ENCODE measurements around the gene SUMO1.

The SUMO1 gene

DNA sequence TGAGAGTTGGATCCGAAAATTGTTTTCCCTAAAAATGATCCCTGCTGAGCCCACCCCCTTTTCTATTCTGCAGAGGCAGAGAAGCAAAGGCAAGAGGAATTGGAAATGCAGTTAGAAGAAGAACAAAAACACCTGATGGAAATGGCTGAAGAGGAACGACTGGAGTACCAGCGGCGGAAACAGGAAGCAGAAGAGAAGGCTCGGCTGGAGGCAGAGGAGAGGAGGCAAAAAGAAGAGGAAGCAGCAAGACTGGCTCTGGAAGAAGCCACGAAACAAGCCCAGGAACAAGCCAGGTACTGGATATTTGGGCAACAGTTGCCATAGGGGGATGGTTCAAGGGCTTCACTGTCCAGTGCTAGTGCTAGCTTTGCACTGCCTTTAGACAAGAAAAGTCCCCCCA, 41.7 kb downstream of the SUMO1 start:
- DNase-seq, result no peak

DNA sequence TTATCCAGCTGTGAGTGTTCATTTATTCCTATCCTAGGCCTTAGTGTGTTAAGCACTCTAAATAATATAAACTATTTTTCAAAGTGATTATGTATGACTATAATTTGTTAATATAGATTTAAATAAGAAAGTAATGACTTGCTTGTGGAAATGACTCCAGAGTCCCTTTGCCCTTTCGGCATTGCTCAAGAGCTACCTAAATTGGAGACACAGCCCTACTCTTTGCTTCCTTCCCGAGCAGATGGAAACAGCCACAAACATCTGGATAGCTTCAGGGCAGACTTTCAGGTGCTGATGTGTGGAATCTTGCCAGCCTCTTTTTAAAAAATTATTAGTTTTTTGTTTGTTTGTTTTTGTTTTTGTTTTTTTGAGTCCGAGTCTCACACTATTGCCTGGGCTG, 44.0 kb downstream of the SUMO1 start:
- no peak for DNase-seq

DNA sequence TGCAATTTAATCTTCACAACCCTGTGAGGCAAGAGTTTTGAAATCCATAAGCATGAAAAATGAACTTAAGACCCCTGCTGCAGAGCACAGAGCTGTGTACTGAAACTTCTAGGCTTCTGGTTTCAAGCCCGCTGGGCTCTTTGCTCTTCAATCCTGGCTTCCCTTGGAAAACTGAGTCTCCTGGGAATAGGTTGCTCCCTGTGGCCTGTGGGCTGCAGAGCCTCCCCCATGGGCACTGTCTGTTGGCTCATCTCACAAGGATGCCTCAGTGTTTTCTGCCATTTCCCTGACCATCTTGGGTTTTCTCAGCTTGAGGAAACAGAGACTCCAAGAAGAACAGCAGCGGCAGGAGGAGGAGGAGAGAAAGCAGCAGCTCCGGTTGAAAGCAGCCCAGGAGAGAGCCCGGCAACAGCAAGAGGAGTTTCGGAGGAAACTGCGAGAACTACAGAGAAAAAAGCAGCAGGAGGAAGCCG, 44.5 kb downstream of the SUMO1 start:
- DNase-seq, result no peak

DNA sequence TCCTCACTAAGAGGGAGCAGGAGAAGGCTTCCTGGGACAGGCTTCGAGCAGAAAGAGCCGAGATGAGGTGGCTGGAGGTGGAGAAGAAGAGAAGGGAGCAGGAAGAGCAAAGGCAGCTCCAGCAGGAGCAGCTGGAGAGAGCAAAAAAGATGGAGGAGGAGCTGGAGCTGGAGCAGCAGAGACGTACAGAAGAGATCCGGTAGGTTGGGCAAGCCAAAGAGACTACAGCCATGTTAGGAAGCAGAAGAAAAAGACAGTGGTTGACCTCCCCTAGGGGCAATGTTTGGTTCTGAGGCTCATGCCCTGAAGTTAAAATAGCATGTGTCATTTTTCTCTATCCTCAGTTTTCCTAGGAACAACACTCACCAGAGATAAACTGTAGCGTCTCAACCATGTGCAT, 45.1 kb downstream of the SUMO1 start:
- DNase-seq, result no peak

DNA sequence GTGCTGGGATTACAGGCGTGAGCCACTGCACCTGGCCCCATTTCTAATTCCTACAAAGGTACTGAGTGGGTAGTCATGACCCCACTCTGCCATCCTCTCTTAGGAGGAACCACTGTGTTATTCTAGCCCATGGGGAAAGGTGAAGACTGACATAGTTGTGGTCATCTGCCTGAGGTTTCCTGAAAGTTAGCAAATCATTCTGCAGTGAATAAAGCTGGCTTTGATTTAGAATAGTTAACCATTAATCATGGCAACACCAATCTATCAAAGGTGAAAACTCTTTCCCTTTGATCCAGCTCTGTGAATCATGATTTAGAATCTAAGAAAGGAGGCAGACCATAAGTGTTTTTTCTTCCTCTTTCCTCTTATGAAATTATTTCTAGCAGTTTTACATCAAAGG, 50.8 kb downstream of the SUMO1 start:
- DNase-seq, result peak; percentile 42

DNA sequence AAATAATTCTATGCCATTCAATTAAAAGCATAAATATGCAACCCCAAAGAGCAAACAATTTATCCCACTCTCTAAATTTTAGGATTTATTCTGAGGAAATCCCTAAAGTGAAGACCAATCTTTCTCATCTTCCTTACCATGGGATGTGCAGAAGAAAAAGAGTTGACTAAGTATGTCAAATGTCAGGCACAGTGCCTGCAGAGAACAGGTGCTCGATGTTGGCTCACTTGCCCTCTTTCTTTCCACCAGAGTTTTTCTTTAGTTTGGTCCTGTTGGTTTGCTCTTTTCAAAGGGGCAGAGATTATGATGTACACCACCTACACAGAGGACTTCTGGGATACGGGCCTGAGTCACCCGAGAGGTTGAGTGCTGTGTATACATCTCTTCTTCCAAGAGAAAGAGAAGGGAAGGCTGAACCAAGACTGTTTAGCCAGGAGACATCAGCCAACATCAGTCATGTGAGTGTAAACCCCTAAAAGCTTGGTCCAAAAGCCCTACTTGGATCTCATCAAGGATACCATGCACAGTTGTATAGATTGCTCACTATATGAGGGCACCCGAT, 51.7 kb downstream of the SUMO1 start:
- DNase-seq, result no peak

DNA sequence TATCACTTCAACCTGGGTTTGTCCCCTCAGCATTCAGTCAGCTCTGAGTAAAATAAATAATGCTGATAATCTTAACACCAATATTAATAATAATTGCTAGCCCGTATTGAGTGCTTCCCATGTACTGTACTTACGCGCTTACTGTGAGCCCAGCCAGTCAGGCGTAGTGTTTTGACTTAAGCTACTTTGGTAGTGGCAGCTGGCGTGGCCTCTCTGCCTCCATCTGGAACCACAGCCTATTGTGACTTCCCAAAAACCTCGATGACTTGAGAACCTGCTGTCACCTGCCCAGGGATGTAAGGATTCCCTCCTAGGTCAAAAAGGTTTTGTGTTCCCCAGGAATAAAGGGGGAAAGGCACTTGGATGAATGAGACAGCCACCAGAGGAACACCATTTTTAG, 53.2 kb downstream of the SUMO1 start:
- DNase-seq, result no peak

DNA sequence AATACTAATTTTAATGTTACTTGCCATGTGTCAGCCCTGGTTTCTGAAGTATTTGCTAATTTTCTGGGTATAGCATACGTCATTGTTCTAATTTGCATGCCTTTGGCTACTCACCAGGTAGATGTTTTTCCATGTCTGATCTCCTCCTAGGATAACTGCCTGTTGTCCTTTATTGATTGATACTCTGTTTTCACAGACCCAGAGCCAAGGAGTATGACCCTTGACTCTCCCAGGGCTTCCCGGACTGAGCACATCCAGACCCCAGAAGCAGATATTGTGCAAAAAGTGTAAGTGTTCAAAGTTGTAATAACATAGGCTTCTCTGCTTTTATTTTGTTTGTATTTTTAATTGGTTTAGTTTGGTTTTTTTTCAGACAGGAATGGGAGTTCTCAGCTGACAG, 53.8 kb downstream of the SUMO1 start:
- DNase-seq, result no peak

DNA sequence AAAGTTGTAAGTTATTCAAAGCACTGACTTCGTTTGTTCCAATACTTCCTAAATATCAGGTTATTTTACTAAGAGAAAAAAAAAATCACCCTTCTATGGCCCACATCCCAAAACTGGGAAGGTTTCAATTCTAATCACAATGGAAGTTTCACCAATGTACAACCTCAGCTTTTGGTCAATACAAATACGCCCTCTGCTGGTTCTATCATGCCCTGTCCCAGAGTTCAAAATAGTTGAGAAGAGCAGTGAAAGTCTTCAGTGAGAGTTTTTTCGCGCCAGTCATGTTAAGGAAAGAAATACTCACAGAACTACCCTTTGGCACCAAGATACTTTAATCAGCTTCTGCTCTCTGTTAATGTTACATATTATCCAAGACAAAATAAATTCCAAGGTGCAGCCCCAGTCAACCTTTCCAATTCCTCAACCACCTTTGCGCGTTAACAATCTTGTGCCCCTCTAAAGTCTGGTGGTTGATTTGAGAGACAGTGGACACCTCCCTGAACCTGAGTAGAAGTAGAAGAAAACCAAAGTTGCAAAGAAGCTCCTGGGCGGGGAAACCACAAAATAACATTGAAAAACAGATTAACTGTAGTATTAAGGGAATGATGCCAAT, 59.9 kb downstream of the SUMO1 start:
- DNase-seq, result peak; percentile 76

DNA sequence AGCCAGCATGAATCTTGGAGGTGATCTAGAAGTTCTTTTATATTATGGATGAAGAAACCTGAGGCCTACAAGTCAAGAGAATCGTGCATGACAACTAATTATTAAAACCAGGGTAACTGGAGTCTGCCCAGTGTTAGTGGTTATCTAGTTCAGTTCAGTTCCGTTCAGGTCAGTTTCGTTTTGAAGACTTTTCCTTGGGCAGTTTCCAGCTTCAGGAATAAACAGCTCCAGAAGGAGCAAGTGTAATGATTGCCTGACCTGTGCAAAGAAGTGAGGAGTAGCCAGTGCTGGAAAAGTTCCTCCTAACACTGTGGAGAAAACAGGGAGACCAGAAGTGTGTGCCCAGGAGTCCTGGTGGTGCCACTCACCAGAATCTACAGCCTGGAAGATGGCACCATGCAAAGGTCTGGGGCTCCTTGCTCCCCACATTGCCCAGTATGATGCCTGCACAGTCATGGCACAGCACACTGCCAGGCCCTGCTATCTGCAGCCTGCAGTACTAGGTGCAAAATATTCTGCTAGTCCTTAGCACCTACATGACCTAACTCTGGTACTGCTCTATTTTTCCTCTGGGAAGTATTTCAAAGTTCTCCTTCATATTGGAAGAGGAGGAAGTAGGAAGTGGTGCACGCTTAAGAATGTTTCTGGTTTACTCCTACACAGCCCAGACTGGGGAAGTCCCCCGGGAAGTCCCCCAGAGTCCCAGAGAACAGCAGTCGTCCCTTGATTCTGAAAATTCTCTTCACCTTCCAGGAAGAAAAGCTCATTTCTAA, 65.8 kb downstream of the SUMO1 start:
- DNase-seq, result no peak

DNA sequence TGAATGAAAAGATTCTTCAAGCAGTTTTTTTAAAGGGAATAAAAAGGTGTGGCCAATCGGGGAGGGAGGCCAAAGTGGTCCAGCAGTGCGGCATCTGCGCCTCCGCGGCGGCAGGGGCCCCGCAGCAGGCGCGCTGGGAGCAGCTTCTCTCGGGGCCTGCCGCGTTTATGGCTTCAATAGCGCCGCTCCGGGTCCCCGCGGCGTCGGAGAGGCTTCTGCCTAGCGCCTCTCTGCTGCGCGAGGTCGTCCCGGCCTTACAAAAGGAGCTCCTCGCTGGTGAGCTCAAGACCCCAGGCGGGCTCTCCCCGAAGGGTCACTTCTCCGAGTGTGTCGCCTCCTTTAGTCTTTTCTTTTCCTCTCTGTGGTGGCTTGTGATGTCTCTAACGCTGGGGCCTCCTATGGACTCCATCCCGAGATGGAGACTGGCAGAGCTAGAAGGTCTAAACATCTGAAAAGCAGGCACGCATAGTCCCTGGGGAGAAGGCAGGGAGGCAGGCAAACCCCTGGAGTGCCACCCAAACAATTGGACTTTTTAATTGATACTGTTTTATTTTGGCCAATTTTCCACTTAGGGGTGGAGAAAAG, 67.1 kb downstream of the SUMO1 start:
- peak; percentile 40 for DNase-seq

DNA sequence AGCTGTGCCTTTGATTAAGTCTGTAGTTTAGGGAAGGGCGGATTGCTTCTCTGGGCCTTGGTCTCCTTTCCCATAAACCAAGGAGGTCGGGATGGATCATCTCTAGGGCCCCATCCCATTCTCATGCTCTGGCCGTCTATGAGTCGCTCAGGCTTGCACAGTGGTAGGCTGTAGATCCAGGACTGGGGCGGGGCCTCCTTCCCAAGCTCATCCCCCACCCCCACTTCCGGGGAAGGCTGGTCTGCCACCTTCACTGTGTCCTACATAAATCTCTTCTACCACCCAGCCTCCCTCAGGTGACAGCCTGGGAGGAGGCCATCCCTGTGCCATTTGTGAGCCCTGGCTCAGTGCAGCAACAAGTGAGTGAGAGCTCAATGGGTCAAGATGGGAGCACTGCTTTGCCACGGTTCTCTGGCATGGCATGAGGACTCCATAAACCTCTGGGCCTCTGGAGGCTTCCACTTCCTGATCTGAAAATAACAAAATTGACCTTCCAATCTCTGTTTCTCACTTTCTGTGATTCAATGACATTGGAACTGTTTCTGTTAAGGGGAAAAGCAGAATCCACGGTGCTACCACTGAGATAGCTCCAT, 68.5 kb downstream of the SUMO1 start:
- no peak for DNase-seq

DNA sequence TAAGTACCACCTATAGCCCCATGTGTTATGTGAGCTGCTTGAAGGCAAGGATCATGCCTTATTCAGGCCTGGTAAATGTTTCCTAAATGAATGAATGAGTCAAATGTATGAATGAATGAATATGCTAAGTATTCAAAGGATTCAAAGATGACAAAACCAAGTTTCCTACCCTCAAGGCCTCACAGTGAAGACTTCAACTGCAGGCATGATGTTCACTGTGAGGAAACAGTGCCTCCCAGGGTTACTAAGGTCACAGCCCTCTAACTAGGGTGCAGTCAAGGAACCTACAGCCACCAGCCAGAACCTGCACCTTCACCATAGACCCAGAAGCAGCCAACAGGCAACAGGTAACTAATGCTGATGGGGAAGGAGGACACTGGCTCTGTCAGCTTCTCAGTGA, 69.3 kb downstream of the SUMO1 start:
- no peak for DNase-seq

DNA sequence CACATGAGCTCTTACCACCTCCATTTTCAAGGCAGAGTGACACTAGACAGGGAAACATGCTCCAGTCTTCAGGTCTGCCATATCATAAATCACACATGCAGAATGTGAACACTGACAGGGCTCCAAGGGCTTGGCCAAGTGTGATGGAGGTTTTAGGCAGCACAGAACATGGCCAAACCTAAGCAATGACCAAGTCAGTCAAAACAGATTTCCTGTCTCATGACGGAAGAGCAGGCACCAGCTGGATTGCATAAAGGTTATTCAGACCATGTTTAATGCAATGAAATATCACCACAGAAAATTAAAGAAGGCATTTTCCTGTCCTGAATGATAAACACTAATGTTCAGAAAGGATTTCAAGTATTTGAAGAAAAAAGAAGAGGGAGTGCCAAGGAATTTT, 72.5 kb downstream of the SUMO1 start:
- peak; percentile 93 for DNase-seq

DNA sequence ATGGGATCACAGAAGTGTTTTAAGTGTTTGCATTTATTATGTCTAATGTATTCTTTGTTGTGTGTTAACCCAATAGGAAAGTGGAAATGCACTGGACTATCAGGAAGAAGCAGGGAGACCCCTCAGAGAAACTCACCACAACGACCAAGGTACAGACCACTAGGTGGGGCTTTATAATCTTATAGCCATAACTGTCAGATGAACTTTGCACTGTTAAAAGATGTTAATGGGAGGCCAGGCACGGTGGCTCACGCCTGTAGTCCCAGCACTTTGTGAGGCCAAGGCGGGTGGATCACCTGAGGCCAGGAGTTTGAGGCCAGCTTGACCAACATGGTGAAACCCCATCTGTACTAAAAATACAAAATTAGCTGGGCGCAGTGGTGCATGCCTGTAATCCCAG, 73.2 kb downstream of the SUMO1 start:
- no peak for DNase-seq

DNA sequence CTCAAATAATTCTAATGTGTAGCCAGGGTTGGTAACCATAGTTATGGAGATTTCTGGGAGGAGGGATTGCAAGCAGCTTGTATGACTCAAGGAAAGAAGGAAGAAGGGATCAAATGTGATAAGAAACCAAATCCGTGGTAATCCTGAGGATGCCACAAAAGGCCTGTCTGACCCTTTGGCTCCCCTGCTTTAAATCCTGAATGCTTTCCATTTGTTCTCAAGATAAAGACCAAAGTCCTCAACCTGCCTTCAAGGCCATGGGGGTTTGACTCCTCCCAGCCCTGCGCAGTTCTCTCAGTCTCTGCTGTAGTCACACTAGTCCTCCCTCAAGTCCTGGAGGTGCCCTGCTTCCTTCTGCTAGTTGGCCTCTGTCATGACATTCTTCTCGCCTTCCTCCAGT, 74.0 kb downstream of the SUMO1 start:
- DNase-seq, result no peak

DNA sequence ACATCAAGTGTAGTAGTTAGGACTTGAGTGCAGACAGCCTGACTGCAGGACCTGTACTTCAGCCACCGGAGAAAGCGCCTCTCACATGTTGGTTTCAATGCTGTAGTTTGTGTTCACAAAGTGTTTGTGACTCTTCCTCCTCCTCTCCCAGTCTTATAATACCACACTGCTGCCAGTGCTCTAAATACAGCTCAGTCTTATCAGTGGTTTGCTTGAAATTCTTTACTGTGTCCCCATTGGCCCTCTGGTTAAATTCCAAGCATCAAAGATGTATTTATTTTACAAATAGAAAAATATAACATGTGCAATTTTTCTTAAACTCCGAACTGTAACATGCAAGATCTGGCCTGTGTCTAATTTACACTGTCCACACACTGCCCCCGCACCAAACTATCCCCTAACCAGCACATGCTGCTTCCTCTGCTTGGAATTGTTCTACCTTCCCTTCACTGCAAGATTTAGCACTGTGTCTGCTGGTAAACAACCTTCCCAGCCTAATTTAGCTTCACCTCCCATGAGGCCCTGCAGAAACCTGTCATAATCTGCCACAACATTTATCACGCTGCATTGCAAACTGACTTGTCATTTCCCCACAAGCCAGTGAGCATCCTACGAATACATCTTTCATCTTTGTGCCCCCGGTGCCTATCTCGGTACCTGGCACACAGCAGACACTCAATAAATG, 77.1 kb downstream of the SUMO1 start:
- peak; percentile 71 for DNase-seq

DNA sequence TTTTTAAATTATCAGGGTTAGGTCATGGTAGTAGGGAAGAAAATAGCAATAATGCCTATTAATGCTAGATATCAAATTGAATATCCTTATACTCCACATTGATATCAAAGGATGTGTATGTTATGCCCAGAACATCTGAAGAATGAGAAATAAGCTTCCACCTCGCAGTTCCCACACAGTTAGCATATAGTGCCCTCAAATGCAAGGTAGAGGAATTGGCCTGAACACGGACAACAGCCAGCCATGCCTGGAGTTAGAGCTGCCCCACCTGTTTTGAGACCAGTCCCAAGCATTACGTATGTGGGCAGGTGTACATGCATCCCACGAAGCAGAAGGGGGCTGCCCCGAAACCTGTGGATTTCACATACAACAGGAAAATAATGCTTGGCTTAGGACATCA, 79.6 kb downstream of the SUMO1 start:
- peak; percentile 56 for DNase-seq

DNA sequence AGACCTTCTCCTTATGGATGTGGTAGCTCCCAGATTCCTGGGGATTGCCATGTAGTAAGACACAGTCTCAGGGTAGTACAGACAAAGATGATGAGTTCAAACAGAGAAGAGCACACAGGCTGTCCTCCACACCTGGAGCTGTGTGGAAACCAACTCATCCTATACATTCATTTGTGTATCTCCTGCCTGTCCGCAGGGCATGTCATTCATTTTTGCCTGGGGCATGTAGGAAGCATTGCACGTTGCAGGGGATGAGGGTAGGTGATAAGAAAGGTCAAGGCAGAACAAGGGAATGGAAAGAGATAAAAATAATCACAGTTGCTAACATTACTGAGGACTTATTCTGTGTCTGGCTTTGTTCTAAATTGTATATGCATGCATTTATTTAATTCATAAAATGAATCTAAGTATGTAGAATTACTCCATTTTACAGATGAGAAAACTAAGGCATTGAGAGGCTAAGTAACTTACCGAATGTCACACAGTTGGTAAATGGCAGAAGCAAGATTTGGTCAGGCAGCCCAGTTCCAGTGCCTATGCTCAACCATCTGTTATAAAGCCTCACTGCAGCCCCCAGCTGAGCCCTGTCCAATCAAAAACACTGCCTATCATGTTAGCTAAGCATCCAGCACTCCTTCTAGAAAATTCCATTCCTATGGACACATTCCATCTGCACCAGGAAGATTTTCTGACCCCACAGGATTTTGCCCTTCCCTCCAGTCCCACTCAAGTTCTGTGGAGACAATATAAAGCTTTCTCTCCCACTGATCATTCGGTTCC, 81.0 kb downstream of the SUMO1 start:
- DNase-seq, result peak; percentile 49
